GM21529 (cell line): ENCODE data around the gene SARNP.
"Not testable (repeated sequence)": the region's sequence is repeated elsewhere in the genome, so short reads cannot be mapped to it uniquely, and the experiment has no call there.

Source experiments
- ATAC-seq: cut with Tn5 transposase; IDR thresholded peaks from one replicate; pipeline ENCODE4 v1.9.1; 2021; ENCODE audit not compliant: unreplicated experiment

Gene SARNP

DNA sequence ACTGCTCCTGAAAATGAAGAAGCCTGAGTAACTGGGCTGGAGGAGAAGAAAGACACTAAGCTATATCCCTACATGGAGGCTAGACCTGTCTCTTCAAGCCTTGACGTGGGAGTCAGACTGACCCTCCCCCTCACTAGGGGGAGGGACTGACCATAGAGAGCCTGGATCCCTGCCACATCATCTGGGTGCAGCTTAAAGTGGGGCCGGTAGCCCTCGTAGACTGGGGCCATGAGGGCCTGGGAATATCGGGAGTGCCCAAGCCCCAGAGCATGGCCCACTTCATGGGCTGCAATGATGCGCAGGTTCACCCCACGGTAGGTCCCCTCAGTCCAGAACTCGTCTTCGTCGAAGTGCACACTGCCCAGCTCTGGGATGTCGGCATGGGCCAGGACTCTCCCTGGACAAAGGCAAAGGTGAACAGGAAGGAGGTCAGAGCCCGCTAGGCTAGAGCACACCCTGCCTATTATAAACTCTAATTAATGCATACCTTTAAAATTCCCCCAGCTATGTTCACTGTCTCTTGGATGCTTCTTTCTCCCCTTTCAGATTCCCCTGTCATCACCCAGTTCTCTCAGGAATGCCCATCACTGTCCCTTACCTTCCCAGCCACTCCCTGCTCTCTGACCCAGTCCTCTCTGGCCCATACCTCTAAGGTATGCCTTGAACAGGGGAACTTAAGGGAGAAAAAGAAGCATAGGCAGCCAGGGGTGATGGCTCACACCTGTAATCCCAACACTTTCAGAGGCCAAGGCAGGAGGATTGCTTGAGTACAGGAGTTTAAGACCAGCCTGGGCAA is 22.0 kb upstream of the SARNP start:
- ATAC-seq, result no peak

DNA sequence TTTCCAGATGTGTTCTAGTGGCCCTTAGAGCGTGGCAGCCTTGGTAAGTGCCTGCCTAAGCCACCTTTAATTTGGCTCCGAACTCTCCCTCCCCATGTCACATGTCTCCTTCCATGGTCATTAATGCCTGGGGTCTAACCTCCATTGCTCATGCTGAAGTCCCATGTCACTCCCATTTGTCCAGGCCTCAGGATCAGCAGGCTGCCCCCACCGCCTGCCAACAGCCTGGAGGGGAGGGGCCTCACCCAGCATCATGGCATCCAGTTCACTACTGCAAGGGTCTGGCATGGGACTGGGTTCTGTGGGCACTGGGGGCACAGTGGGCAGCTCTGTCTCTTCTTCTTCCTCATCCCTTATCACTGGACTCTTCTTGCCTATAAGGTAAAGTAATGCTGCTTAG is 20.8 kb upstream of the SARNP start:
- no peak for ATAC-seq

DNA sequence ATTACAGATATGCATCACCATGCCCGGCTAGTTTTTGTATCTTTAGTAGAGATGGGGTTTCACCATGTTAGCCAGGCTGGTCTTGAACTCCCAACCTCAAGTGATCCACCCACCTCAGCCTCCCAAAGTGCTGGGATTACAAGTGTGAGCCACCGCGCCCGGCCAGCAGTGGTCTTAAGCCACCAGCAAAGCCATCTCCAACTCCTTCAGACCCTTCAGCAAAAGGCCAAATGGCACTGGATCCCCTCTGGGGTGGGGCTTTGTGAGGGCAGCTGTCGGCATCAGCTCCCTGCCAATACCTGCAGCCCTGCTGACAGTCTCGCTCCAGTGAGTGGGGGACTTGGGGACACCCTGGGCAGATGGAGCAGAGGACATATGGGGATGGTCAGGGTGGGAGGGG is 16.9 kb upstream of the SARNP start:
- not testable (repeated sequence) for ATAC-seq

DNA sequence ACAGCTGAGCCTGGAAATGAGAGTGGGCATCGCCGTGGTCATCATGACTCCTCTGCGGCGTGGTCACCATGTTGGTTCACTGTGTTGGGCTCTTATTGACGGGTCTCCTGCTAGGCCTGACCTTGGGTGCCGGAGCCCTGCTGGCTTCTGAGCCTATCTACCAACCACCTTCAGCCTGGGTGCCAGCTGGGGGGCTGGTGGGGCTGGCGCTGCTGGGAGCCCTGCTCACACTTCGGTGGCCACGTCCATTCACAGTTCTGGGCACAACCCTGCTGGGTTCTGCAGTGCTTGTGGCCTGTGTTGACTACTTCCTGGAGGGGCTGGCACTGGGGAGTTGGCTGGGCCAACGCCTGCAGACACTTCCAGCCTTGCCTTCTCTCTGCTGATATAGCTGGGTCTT is 15.5 kb upstream of the SARNP start:
- no peak for ATAC-seq

DNA sequence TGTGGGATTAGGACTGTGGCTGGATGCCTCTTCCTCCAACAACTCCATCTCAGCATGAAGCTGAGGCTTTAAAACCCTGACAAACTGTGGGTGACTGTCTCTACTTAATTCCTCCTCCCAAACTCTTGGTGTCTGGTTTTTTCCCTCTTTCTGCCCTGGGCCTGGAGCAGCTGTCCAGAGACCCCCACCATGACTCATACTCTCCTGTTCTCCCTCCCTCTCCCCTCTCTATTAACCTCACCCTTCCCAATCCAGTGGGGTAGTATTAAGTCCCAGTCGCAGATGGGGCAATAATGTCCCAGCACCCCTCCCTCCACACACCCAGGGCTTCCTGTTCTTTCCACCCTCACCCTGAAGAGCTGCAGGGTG is 13.9 kb upstream of the SARNP start:
- ATAC-seq, result no peak

DNA sequence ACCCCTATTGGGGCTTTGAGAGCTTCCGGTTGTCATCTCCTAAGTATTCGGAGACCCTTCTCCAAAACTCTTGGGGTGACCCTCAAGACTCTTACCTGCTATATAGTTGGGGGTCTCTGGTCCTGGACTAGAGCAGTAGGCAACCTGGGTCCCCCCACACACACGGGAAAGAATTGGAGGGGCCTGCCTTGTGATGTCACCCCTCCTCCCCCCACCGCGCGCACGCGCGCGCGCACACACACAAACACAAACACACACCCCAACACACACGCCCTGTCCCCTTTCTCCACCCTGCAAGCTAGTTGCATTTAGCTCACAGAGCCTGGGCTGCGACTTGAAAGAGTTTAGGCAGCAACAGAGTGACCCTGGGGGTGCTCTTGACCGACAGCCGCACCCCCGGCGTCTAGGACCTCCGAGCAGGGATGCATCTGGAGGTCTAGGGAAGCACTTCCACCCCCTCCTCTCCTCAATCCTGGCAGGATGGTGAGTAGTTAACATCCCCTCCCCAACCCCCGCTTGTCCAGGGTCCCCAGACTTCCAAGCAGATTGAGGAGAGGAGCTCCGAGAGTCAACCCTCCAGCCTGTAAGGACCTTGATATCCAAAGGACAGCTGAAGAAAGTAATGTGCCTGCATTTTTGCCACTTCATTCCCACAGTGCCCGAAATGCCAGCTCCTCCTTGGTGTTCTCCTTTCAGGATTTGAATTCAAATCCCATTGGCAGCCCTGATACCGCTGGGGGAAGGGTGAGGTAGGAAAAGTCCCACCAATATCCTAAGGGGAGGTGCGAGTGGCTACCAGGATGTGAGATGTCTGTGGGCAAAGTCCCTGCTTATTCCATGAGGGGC is 13.3 kb upstream of the SARNP start:
- ATAC-seq, result no peak

DNA sequence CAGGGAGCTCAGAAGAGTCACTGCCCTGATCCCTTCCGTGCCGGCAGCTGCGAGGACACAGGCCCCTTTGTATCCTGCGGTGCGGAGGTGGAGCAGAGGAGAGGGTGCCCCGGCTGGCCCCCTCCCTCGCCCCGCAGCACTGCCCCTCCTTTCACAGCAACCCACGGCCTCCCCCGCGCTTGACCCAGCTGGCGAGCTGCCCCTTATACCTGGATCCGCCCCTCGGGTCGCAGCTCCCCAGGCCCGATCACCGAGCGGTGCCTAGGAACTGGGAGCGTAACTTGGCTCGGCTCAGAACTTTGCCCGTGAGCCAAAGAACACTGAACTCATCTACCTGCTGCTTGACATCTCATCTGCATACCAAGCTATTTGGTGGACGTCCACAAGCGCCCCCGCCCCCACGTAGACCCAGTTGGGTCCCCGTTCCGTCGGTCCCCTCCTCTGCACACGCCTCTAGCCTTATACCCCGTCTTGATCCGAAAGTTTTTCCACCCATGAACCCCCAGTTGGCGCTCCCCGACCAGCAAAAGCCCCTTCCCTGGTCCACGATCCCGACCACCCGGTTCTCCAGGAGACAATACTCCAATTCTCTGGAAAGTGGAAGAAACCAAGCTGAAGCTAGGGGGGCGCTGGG is 12.6 kb upstream of the SARNP start:
- peak; percentile 26 for ATAC-seq

DNA sequence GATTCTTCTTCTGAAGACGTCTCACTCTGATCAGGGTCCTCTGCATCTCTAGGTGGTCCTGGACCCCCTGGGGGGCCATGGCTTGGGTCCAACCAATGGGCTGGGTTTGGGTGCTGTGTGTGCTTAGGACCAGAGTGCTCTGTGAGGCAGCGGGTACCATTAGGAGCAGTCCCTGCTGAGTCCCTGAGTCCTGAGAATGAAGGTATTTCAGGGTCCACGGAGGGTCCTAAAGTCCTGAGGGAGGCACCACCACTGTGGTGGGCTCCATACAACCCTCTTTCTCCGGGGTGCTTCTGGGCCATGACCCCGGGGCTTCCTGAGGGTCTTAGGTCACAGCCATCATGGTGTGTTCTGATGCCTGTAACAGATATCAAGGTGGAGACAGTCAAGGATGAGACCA is 10.8 kb upstream of the SARNP start:
- no peak for ATAC-seq

DNA sequence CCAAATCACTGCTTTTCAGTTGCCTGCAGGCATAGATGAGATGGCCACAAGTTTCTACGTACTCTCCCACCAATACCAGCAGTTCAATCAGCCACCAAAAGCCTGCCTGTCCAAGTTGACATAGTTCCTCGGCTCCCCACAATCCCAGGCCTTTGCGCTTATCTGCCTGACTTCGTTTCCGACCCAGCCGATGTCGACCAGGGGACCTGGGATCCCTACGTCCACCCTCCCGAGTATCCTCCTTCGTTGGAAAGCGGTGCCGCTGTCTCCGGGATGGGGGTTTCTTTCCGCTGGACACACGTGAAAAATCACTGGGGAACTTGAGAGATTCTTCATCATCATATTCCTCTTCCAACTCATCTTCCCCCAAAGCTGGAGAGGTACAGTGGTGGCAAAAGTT is 10.3 kb upstream of the SARNP start:
- no peak for ATAC-seq

DNA sequence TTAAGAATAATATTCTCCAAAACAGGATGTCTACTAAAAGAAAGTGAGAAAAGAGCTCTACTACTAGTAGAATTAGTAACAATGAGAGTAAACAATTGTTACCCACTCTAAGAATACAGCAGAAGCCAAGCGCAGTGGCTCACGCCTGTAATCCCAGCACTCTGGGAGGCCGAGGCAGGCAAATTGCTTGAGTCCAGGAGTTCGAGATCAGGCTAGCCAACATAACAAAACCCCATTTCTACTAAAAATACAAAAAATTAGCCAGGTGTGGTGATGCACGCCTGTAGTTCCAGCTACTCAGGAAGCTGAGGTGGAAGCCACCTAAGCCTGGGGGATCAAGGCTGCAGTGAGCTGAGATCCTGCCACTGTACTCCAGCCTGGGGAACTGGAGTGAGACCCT is 7.2 kb upstream of the SARNP start:
- no peak for ATAC-seq

DNA sequence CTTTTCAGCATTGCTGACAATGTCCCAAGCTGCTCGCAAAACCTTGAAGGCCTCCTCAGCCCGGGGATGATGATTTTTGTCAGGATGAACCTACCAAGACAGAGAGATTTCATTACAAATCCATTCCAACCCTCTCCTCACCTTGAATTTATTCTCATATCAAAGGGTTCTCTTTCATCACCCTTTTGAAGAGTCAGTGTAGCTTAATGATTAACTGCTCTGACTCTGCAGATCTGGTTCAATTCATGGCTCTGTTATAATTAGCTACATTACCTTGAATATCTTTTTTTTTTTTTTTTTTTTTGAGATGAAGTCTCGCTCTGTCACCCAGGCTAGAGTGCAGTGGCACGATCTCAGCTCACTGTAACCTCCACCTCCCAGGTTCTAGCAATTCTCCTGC is 5.9 kb upstream of the SARNP start:
- no peak for ATAC-seq

DNA sequence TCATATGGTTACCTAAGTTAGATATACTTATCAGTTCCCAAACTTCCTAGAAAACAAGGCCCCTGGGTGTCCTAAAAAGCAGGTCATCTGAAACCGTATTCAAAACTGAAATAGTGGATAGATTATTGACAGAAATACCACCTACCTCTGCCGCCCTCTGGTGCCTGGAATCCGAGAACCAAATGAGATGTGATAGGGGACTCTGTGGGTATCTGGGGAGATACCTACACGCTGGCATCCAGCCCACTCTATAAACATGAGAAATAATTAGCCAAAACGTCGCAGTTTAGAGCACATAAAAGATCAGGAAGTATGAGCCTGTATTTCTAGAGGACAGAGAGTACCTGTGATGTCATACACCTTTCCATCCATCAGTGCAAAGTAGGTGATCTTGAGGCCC is 4.7 kb upstream of the SARNP start:
- ATAC-seq, result no peak

DNA sequence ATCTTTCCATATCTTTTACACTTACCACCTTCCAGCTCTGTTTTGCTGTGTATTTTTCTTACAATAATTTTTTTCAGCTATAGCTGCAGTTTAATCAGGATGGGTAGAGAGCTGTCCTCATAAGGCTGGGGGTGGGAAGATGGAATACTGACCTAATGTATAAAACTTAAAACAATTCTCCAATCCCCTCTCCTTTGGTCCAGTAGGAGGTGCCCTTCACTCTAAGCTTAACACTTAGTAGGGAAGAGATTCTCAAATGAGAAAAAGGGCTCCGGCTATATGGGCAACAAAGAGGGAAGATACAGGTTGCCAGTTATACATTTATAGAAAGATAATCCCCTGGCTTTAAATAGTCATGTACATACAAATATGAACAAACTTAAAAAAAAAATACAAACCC is 3.2 kb upstream of the SARNP start:
- no peak for ATAC-seq

DNA sequence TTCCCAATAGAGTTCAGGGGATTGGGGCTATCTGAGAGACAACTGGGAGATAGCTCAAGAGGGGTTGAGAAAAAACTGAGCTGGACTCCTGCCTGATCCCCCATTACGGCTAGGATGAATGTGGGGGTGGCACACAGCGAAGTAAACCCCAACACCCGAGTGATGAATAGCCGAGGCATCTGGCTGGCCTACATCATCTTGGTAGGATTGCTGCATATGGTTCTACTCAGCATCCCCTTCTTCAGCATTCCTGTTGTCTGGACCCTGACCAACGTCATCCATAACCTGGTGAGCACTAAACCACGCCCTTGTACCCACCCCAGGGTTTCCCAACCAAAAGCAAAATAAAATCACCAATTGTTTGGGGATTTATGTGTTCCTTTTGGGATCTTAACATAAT is 1.4 kb upstream of the SARNP start:
- ATAC-seq, result no peak

DNA sequence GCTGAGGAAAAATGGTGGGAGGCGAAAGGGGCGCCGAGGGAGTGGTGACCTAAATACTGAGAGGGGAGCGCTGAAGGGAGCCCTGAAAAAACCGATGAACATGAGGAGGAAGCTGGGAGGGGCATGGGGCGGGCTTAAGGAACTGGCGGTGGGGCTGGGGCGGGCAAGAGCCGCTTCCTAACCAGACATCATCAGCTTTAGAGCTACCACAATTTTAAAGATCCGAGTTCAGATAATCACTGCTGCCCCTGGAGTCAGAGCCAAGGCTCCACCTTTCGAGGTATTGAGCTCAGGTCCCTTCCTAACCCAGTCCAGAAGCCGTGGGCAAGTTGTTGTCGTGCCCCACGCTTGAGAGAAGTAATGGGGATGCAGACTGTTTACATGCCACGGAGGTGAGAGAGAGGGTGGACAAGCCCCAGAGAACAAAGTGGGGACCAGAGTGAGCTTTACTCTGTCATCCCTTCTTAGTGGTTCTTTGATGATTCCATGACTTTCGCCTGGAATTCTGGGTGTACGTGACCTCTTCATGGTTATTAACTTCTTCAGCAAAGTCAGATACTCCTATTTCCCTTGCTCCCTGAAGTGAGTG is 710 bp upstream of the SARNP start:
- ATAC-seq, result peak; percentile 22

DNA sequence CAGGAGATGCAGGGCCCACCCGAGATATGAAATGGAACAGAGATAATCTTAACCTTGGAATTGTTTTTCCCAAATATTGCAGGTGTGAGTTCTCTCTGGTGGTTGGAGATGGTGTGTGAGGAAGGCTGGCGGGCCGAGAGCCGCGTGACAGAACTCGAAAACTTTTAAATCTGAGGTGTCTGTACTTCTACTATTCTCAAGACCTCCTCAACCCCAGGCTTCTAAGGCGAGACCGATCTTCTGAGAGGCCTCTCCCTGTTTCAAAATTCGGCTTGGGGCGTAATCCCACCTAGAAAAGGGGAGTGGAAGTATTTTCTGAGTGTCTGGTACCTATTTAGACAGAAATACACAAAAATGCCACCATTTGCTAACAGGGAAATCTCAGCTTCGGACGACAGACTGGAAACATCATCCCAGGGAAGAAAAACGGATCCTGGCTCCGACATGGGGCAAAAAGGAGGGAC is 611 bp downstream of the SARNP start:
- ATAC-seq, result no peak

DNA sequence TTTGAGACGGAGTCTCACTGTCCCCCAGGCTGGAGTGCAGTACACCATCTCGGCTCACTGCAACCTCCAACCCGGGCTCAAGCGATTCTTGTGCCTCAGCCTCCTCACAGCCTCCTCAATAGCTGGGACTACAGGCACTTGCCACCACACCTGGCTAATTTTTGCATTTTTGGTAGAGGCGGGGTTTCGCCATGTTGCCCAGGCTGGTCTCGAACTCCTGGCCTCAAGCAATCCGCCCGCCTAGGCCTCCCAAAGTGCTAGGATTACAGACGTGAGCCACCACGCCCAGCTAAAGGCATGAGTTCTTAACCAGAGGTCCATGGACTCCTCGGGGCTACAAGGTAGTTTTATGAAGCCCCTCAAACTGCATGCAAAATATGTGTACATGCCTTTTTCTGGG is 2.1 kb downstream of the SARNP start:
- no peak for ATAC-seq

DNA sequence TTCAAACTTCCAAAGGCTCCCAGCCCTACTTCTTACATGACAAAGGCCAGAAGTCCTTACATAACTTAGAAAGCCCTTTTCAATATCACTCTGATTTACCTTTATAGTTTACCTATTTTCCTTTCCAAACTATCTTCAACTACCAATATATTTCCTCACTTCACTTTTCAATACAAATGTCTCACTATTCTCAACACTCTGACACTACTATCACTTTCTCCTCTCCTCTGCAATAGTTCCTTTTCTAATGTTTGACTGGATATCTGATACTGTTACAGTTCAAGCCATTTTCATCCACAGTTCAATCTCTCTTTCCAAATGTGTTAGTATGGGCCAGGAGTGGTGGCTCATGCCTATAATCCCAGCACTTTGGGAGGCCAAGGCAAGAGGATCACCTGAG is 3.3 kb downstream of the SARNP start:
- ATAC-seq, result no peak

DNA sequence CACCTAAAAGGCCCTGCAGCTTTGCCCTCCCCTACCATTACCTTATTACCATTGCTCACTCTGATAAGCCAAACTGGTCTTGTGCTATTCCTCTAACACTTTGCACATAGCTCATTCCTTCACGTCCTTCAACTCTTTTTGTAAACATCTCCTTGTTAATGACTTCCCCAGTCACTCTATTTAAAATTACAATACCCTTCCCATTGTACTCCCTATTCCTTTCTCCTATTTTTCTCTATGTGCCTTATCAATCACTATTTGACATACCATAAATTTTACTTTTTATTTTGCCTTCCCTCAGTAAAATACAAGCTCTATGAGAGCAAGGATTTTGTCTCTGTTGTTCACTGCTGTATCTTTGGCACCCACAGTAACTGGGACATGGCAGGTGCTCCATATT is 5.4 kb downstream of the SARNP start:
- ATAC-seq, result no peak

DNA sequence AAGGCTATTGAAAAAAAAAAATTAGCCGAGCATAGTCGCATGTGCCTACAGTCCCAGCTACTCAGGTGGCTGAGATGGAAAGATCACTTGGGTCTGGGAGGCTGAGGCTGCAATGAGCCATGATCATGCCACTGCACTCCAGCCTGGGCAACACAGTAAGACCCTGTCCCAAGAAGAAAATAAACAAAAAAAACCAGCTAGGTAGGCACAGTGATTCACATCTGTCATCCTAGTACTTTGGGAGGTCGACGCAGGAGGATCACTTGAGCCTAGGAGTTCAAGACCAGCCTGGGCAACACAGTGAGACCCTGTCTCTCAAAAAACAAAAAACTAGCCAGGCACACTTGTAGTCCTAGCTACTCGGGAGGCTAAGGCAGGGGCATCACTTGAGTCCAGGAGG is 8.2 kb downstream of the SARNP start:
- ATAC-seq, result no peak

DNA sequence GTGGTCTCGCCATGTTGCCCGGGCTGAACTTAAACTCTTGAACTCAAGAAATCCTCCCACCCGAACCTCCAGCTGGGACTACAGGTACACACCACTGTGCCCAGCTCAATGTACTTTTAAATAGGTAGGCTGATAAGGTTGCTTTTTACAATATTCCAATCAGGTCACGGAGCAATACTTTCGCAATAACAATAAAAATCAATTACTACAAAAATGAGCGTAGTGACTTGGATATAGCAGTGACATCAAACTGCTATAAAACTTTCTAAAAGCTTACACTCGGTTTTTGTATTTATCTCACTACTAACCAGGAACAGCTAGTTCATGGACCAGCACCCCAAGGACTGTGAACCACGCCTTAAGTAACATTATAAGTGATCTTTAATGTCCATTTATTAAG is 10.5 kb downstream of the SARNP start:
- ATAC-seq, result no peak

DNA sequence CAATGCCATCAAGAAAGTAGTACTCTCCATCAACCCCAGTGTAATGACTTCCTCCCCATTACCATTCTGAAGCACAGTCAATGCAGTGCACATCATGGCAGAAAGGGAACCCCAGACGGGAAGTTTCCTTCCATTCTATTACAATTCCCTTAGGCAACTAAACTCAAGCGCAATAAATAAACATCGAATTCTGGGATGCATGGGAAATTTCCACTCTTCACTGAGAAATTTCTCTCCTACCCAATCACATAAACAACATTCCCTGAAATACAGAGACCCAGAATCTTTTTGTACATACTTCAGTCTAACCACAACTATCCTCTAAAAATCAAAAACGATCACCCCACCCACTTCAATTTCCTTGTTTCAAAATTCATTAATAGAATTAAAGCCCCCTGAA is 20.0 kb downstream of the SARNP start:
- ATAC-seq, result no peak
